PC-9 (cell line): ENCODE data around the gene TPP1.

Experiments used
- EZH2 ChIP-seq: fragments of 200-600 bp; sonication (generic); IDR thresholded peaks from 2 replicates; pipeline ENCODE4 v1.8.0; 2017; ENCODE audit warnings: antibody characterized with exemption, low read depth
- TF ChIP-seq, protein P1 (sequence below): fragments of 200-600 bp; sonication (generic); conservative IDR thresholded peaks from 2 replicates; pipeline ENCODE4 v1.6.1; 2017; ENCODE audit warnings: mixed run types, antibody characterized with exemption, mild to moderate bottlenecking, moderate library complexity

DNA sequence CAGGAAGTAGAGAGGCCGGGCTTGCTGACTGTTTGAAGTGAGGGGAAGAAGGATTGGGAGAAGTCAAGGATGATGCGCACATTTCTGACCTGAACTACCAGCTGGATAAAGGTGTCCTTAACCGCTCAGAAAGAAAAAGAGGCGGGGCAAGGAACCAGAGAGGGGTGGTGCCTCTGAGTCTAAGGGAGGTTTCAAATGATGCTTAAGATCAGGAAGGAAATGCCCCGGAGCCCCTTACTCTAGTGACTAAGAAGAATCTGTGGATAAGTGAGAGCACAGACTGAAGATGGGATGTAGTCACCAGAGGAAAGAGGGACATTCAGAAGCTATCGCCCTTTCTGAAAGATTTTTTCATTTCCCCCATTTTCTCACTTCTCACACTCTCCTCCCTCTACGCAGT lies 23.7 kb upstream of the TPP1 start:
- TF ChIP-seq, protein P1, sequence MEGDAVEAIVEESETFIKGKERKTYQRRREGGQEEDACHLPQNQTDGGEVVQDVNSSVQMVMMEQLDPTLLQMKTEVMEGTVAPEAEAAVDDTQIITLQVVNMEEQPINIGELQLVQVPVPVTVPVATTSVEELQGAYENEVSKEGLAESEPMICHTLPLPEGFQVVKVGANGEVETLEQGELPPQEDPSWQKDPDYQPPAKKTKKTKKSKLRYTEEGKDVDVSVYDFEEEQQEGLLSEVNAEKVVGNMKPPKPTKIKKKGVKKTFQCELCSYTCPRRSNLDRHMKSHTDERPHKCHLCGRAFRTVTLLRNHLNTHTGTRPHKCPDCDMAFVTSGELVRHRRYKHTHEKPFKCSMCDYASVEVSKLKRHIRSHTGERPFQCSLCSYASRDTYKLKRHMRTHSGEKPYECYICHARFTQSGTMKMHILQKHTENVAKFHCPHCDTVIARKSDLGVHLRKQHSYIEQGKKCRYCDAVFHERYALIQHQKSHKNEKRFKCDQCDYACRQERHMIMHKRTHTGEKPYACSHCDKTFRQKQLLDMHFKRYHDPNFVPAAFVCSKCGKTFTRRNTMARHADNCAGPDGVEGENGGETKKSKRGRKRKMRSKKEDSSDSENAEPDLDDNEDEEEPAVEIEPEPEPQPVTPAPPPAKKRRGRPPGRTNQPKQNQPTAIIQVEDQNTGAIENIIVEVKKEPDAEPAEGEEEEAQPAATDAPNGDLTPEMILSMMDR: no peak
- TF ChIP-seq EZH2: no peak
